Fibroblast of lung (primary cell): ENCODE data around the gene BPIFA2. TPM values are rescaled to one million over a fixed set of nuclear protein-coding genes. Genes with fewer than 3 reads are reported as not detected.

Source experiments
- DNase-seq, 2 donors: peaks; one replicate each; pipeline versions ENCODE4 v3.0.0 to v3.0.0-alpha.2; 2010; ENCODE audit warnings: low read depth in 2 of 2
- H2AFZ ChIP-seq: 2 replicates; pipeline ENCODE4 v1.5.1; 2012; ENCODE audit warnings: low read length, control low read depth, inconsistent platforms
- H3K27ac ChIP-seq: 2 replicates; pipeline ENCODE4 v1.5.1; 2011; ENCODE audit warnings: low read length, control low read depth; ENCODE audit not compliant: insufficient read depth
- H3K27me3 ChIP-seq: 2 replicates; pipeline ENCODE4 v1.5.1; 2011; ENCODE audit warnings: mild to moderate bottlenecking, low read length; ENCODE audit not compliant: control insufficient read depth, insufficient read depth
- H3K36me3 ChIP-seq: 2 replicates; pipeline ENCODE4 v1.5.1; 2011; ENCODE audit warnings: low read length; ENCODE audit not compliant: control insufficient read depth, insufficient read depth
- H3K4me1 ChIP-seq: 2 replicates; pipeline ENCODE4 v1.5.1; 2011; ENCODE audit warnings: low read length; ENCODE audit not compliant: control insufficient read depth, insufficient read depth; ENCODE audit errors: extremely low read depth
- H3K4me2 ChIP-seq: 2 replicates; pipeline ENCODE4 v1.5.1; 2011; ENCODE audit warnings: low read length, control low read depth; ENCODE audit not compliant: insufficient read depth; ENCODE audit errors: extremely low read depth
- H3K4me3 ChIP-seq, 4 experiments: fragments of 200-600 bp in 1 of 4; sonication (generic) in 1 of 4; replicated peaks in 1 of 4; 2 replicates each; pipeline ENCODE4 v1.5.1; 2011 to 2016; ENCODE audit warnings: low read length in 4 of 4, low read depth in 3 of 4, mild to moderate bottlenecking in 3 of 4, control low read depth in 2 of 4, inconsistent platforms in 1 of 4, mixed read lengths in 1 of 4; ENCODE audit not compliant: insufficient read depth in 1 of 4; ENCODE audit errors: control extremely low read depth in 1 of 4
- H3K79me2 ChIP-seq: 2 replicates; pipeline ENCODE4 v1.5.1; 2012; ENCODE audit warnings: mild to moderate bottlenecking, low read length, inconsistent platforms; ENCODE audit not compliant: control insufficient read depth, insufficient read depth
- H3K9ac ChIP-seq: 2 replicates; pipeline ENCODE4 v1.5.1; 2011; ENCODE audit warnings: mild to moderate bottlenecking, low read length, control low read depth; ENCODE audit not compliant: insufficient read depth
- H3K9me3 ChIP-seq: 2 replicates; pipeline ENCODE4 v1.5.1; 2012; ENCODE audit warnings: low read depth, low read length; ENCODE audit not compliant: control insufficient read depth, insufficient read depth
- H4K20me1 ChIP-seq: 2 replicates; pipeline ENCODE4 v1.5.1; 2011; ENCODE audit warnings: low read length; ENCODE audit not compliant: control insufficient read depth, insufficient read depth; ENCODE audit errors: extremely low read depth
- CTCF ChIP-seq, 2 donors: IDR thresholded peaks in 1 of 2; conservative IDR thresholded peaks in 1 of 2; 1 replicate in 1 of 2; 2 replicates in 1 of 2; pipeline ENCODE4 v1.5.1; 2011 to 2012; ENCODE audit warnings: low read length in 2 of 2, control low read depth in 1 of 2, inconsistent platforms in 1 of 2, low read depth in 1 of 2, mild to moderate bottlenecking in 1 of 2
- EZH2 ChIP-seq: IDR thresholded peaks from 2 replicates; pipeline ENCODE4 v1.5.1; 2012; ENCODE audit warnings: low read length, control low read depth, mild to moderate bottlenecking; ENCODE audit errors: missing control alignments
- polyA plus RNA-seq, 2 donors: library from polyadenylated mRNA; depleted of rRNA in 1 of 2; stranded (reverse) in 1 of 2; unstranded in 1 of 2; fragments of >200 nt; gene quantifications; 2 replicates each; pipeline ENCODE4 v1.2.1, GENCODE V29; 2011 to 2012; ENCODE audit warnings: missing spikeins in 1 of 2
- total RNA-seq: library from RNA; depleted of rRNA; stranded (reverse); fragments of >200 nt; gene quantifications from 2 replicates; pipeline ENCODE4 v1.2.1, GENCODE V29; 2014

The BPIFA2 gene
- total and polyA plus RNA-seq, 2 donors (not counting 1 experiment from before 2014, with no cell fraction given), result not detected

- Histone ChIP-seq H2AFZ (no peak overlapping the region), H3K27me3 (no peaks in the 10 kb centered on the region), H4K20me1 (no peaks in the 10 kb centered on the region), H3K4me3 (no peak overlapping the region), H3K9ac (no peak overlapping the region), H3K4me2 (no peak overlapping the region), H3K9me3 (no peaks in the 10 kb centered on the region), H3K27ac (no peak overlapping the region), H3K79me2 (no peaks in the 10 kb centered on the region), H3K36me3 (no peaks in the 10 kb centered on the region), H3K4me1 (no peaks in the 10 kb centered on the region)
- no peak for DNase-seq
- TF ChIP-seq EZH2 (no peak), CTCF (conservative IDR thresholded peaks at IDR 0.05 in 1 of 2, IDR thresholded peaks at IDR 0.05 in 1 of 2; ENCODE audit: low read depth in 1 of 2, low read length in 2 of 2) (no peak)
Observed at GRCh38 chr20:33148040-33148439, 19.9 kb upstream of the BPIFA2 start.

- H2AFZ ChIP-seq, result no peak overlapping the region
- TF ChIP-seq EZH2, result no peak
- TF ChIP-seq CTCF (conservative IDR thresholded peaks at IDR 0.05 in 1 of 2, IDR thresholded peaks at IDR 0.05 in 1 of 2; ENCODE audit: low read depth in 1 of 2, low read length in 2 of 2), result no peak
- H3K36me3 ChIP-seq, result no peaks in the 10 kb centered on the region
- H3K27me3 ChIP-seq, result no peaks in the 10 kb centered on the region
- H3K9ac ChIP-seq, result no peak overlapping the region
- no peak for DNase-seq
- no peaks in the 10 kb centered on the region for H3K9me3 ChIP-seq
- H4K20me1 ChIP-seq, result no peaks in the 10 kb centered on the region
- no peak overlapping the region for H3K4me2 ChIP-seq
- H3K4me1 ChIP-seq, result no peaks in the 10 kb centered on the region
- H3K4me3 ChIP-seq, result no peak overlapping the region
- no peak overlapping the region for H3K27ac ChIP-seq
- no peaks in the 10 kb centered on the region for H3K79me2 ChIP-seq
Observed at GRCh38 chr20:33154252-33154651, 13.7 kb upstream of the BPIFA2 start.

- H2AFZ ChIP-seq, result no peak overlapping the region
- no peaks in the 10 kb centered on the region for H4K20me1 ChIP-seq
- TF ChIP-seq CTCF (conservative IDR thresholded peaks at IDR 0.05 in 1 of 2, IDR thresholded peaks at IDR 0.05 in 1 of 2; ENCODE audit: low read depth in 1 of 2, low read length in 2 of 2), result no peak
- TF ChIP-seq EZH2, result no peak
- no peaks in the 10 kb centered on the region for H3K36me3 ChIP-seq
- DNase-seq, result no peak
- H3K4me1 ChIP-seq, result no peaks in the 10 kb centered on the region
- no peaks in the 10 kb centered on the region for H3K79me2 ChIP-seq
- H3K4me2 ChIP-seq, result no peak overlapping the region
- no peak overlapping the region for H3K27ac ChIP-seq
- no peak overlapping the region for H3K9ac ChIP-seq
- no peaks in the 10 kb centered on the region for H3K27me3 ChIP-seq
- no peak overlapping the region for H3K4me3 ChIP-seq
- no peaks in the 10 kb centered on the region for H3K9me3 ChIP-seq
Observed at GRCh38 chr20:33158637-33159385, 9.1 kb upstream of the BPIFA2 start.
